H1 (cell line): ENCODE measurements around the gene POLH.

Source experiments
- BACH1 ChIP-seq: IDR thresholded peaks from 2 replicates; pipeline ENCODE4 v1.6.1; 2012; ENCODE audit warnings: low read length, improper control_type of control experiment
- CBX8 ChIP-seq: fragments of 300-800, 300-1000 bp; sonication (generic); IDR thresholded peaks from 2 replicates; pipeline ENCODE4 v1.7.1; 2016; ENCODE audit warnings: low read depth, low read length, borderline replicate concordance
- CTCF ChIP-seq, 3 experiments: IDR thresholded peaks; 1 replicate in 2 of 3; 2 replicates in 1 of 3; pipeline versions ENCODE4 v1.5.1 to v1.6.1; 2011; ENCODE audit warnings: low read length in 3 of 3, mild to moderate bottlenecking in 3 of 3, inconsistent platforms in 2 of 3, low read depth in 1 of 3, moderate library complexity in 1 of 3; ENCODE audit not compliant: insufficient read depth in 1 of 3; ENCODE audit errors: control extremely low read depth in 1 of 3
- EZH2 ChIP-seq: fragments of 200-600 bp; sonication (generic); IDR thresholded peaks from 2 replicates; pipeline ENCODE4 v1.7.1; 2012; ENCODE audit warnings: low read depth, mild to moderate bottlenecking, moderate library complexity, low read length, inconsistent platforms; ENCODE audit not compliant: severe bottlenecking
- GABPA ChIP-seq: IDR thresholded peaks from 2 replicates; pipeline ENCODE4 v1.6.1; 2011; ENCODE audit warnings: mild to moderate bottlenecking, low read length, moderate library complexity, borderline replicate concordance; ENCODE audit not compliant: insufficient read depth
- JUND ChIP-seq: IDR thresholded peaks from 2 replicates; pipeline ENCODE4 v1.6.1; 2011; ENCODE audit warnings: mild to moderate bottlenecking, improper control_type of control experiment, low read length
- MAFK ChIP-seq: IDR thresholded peaks from 2 replicates; pipeline ENCODE4 v1.6.1; 2012; ENCODE audit warnings: low read depth, mild to moderate bottlenecking, improper control_type of control experiment, low read length
- POLR2A ChIP-seq, 2 experiments: IDR thresholded peaks; 1 replicate in 1 of 2; 2 replicates in 1 of 2; pipeline ENCODE4 v1.6.1; 2011; ENCODE audit warnings: low read depth in 2 of 2, low read length in 2 of 2, mild to moderate bottlenecking in 2 of 2; ENCODE audit errors: control extremely low read depth in 1 of 2
- RAD21 ChIP-seq, 2 experiments: IDR thresholded peaks in 1 of 2; conservative IDR thresholded peaks in 1 of 2; 2 replicates each; pipeline ENCODE4 v1.6.1; 2011; ENCODE audit warnings: low read depth in 2 of 2, low read length in 2 of 2, improper control_type of control experiment in 1 of 2, inconsistent platforms in 1 of 2, mild to moderate bottlenecking in 1 of 2, moderate library complexity in 1 of 2
- SIX5 ChIP-seq: IDR thresholded peaks from 2 replicates; pipeline ENCODE4 v1.6.1; 2011; ENCODE audit warnings: mild to moderate bottlenecking, low read depth, low read length
- SP1 ChIP-seq: IDR thresholded peaks from 2 replicates; pipeline ENCODE4 v1.6.1; 2011; ENCODE audit warnings: low read depth, low read length
- YY1 ChIP-seq: IDR thresholded peaks from 2 replicates; pipeline ENCODE4 v1.6.1; 2011; ENCODE audit warnings: low read depth, mild to moderate bottlenecking, low read length

GRCh38 chr6:43622541-43622940 is 46.6 kb downstream of the POLH start:
- TF ChIP-seq JUND: no peak
- no peak for TF ChIP-seq SIX5
- TF ChIP-seq SP1: no peak
- TF ChIP-seq POLR2A (IDR thresholded peaks at IDR 0.05; ENCODE audit: control extremely low read depth in 1 of 2, low read depth in 2 of 2, low read length in 2 of 2): no peak
- TF ChIP-seq YY1: no peak
- no peak for TF ChIP-seq CTCF (IDR thresholded peaks at IDR 0.05; ENCODE audit: control extremely low read depth in 1 of 3, insufficient read depth in 1 of 3, low read depth in 1 of 3, low read length in 3 of 3)
- TF ChIP-seq MAFK: no peak
- no peak for TF ChIP-seq RAD21 (IDR thresholded peaks at IDR 0.05 in 1 of 2, conservative IDR thresholded peaks at IDR 0.05 in 1 of 2; ENCODE audit: low read depth in 2 of 2, low read length in 2 of 2)
- TF ChIP-seq BACH1: no peak
- no peak for TF ChIP-seq EZH2
- no peak for TF ChIP-seq GABPA
- no peak for TF ChIP-seq CBX8
